MG63 (cell line): ENCODE measurements around the gene GTF2A1L. TPM values are rescaled to one million over a fixed set of nuclear protein-coding genes. Genes with fewer than 3 reads are reported as not detected.
"Not testable (repeated sequence)": the region's sequence is repeated elsewhere in the genome, so short reads cannot be mapped to it uniquely, and the experiment has no call there.

Source experiments
- DNase-seq: peaks from one replicate; pipeline ENCODE4 v3.0.0-alpha.2; 2020
- H3K27me3 ChIP-seq: fragments of 250-450 bp; sonication (Bioruptor Pico); 2 replicates; pipeline ENCODE4 v1.5.1; 2020; ENCODE audit warnings: mild to moderate bottlenecking, moderate library complexity
- H3K36me3 ChIP-seq: fragments of 250-450 bp; sonication (Bioruptor Pico); 2 replicates; pipeline ENCODE4 v1.5.1; 2020; ENCODE audit warnings: mild to moderate bottlenecking, moderate library complexity
- H3K4me3 ChIP-seq: fragments of 250-450 bp; sonication (Bioruptor Pico); 2 replicates; pipeline ENCODE4 v1.5.1; 2020; ENCODE audit warnings: mild to moderate bottlenecking, moderate library complexity
- H3K9me3 ChIP-seq: fragments of 250-450 bp; sonication (Bioruptor Pico); 2 replicates; pipeline ENCODE4 v1.5.1; 2020; ENCODE audit warnings: mild to moderate bottlenecking, moderate library complexity
- total RNA-seq: library from RNA; depleted of rRNA; stranded (reverse); fragments of >200 nt; shearing (Covaris generic); gene quantifications from 2 replicates; pipeline ENCODE4 v1.2.3, GENCODE V29; 2014; ENCODE audit warnings: low replicate concordance

Gene GTF2A1L
- total RNA-seq, 1 experiment from 2014 or later, result not detected

DNA sequence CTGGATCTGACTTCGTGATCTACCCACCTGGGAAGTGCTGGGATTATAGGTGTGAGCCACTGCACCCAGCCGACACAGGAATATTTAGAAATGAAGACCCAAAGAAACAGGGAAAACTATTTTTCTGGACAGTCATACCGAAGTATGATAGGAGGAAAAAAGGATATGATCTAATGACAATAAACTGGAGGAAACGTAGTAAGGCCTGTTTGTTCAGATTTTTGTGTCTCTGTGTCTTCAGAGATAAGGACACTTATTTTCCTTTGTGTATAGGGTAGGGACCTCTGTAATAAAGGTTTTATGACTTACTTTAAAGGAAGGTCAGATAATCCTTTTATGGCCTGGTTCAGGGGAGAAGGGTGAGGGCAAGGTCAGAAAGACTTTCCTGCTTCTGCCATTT lies 55.9 kb downstream of the GTF2A1L start:
- Histone ChIP-seq H3K36me3 (no peaks in the 10 kb centered on the region), H3K27me3 (no peaks in the 10 kb centered on the region), H3K4me3 (no peak overlapping the region), H3K9me3 (no peaks in the 10 kb centered on the region)
- no peak for DNase-seq

DNA sequence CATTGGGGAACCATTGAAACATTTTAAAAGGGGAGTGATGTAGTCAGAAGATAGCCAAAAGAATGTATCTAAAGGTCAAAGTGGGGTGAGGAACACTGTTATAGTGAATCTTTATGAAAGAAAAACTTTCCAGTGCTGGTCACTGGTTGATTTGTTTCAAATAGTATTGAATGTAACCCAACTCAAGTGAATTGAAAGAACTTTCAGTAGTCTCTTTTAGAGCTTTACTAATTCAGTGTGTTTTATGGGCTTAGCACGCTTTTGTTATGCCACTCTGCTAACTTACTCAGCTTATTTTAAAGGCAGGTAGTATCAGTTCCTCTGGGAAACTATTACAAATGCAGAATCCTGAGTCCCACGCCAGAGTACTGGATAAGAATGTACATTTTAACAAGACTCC lies 57.3 kb downstream of the GTF2A1L start:
- H3K27me3 ChIP-seq, result no peaks in the 10 kb centered on the region
- H3K9me3 ChIP-seq, result no peaks in the 10 kb centered on the region
- DNase-seq, result no peak
- H3K36me3 ChIP-seq, result no peaks in the 10 kb centered on the region
- H3K4me3 ChIP-seq, result no peak overlapping the region

DNA sequence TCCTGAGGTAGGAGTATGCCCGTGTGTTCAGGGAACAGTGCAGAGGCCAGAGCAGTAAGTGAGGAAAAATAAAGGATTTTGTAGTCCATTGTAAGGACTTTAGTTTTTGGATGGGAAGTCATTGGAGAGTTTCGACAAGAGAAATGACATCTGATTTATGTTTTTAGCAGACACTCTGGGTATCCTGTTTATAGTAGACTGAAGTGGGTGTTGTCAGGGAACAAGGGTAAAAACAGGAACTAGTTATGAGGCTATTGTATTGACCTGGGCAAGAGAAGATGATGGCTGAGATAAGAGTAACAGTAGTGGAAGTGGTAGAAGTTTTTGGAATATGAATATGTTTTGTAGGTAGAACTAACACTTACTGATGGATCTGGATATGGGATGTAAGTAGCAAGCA lies 59.8 kb downstream of the GTF2A1L start:
- no peaks in the 10 kb centered on the region for H3K36me3 ChIP-seq
- H3K27me3 ChIP-seq, result no peaks in the 10 kb centered on the region
- no peak overlapping the region for H3K4me3 ChIP-seq
- no peak for DNase-seq
- no peaks in the 10 kb centered on the region for H3K9me3 ChIP-seq

DNA sequence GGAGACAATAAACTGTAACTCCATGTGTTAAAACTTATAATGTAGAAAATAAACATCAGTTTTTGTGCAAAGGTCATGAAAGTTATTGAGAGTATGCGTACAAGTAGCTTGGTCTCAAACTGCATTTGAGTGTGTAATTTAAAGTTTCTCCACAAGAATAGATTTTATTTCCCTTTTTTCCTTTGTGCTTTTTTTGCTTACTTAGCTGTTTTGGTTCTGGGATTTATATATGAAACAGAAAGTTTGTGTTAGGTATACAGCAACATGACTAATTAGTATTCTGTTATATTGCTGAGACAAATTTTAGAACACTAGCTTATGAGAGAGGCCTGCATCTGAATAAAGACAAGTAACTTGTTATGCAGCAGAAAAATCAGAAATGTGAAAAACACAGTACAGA lies 67.5 kb downstream of the GTF2A1L start:
- DNase-seq, result no peak
- Histone ChIP-seq H3K36me3 (no peaks in the 10 kb centered on the region), H3K27me3 (0 out of 2 replicates have a peak, but pooled peaks cover 2% of the 10 kb centered on the region), H3K4me3 (no peak overlapping the region), H3K9me3 (no peaks in the 10 kb centered on the region)

DNA sequence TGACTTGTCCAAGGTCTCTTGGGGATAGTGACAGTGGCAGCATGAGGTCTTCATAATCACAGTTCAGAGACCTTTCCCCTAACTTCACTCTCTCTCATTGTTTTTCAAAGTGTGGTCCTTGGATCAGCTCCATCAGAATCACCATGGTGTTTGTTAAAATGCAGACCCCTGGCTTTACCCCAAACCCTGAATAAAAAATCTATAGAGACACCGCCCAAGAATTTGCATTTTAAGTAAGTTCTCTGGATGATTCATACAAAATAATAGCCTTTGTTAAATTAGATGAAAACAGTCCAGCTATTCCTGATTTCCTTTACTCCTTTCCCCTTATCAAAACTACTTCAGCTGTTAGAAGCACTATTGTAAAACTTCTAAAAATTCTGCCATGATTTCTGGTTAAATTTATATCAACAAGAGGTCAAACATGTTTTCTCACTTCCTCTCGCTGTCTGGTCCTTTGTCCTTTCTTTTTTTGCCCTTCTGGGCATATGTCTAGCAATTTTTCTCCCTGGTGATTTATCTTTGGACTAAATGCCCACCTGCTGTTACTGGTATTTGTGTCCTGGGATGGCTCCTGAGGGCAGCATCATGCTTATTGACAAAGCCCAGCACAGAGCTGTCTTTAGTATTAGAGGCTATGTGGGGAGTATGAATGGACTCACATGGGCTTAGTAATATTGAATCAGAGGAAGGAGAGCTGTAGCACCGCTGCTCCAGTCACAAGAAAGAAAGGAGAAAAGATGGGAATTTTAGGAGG lies 74.5 kb downstream of the GTF2A1L start:
- H3K36me3 ChIP-seq, result no peaks in the 10 kb centered on the region
- H3K27me3 ChIP-seq, result no peaks in the 10 kb centered on the region
- no peaks in the 10 kb centered on the region for H3K9me3 ChIP-seq
- no peak overlapping the region for H3K4me3 ChIP-seq
- DNase-seq, result no peak

DNA sequence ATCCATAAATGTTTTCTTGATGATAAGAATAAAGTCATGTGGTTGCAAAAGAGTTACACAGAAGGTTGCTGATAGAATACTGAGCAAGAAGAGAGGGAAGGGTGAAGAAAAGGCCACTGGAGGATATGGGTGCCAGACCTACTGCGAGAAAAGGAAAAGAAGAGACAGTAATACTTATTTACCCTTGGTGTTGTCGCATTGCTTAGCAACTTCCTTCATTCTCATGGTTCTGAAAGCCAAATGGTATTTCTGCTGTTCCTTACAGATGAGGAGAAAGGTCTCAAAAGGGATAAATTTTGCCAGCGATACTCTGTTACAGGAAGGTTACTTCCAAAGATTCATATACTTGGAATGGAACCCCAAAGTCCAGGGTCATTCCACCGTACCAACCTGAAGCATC lies 75.4 kb downstream of the GTF2A1L start:
- Histone ChIP-seq H3K9me3 (no peaks in the 10 kb centered on the region), H3K4me3 (no peak overlapping the region), H3K36me3 (no peaks in the 10 kb centered on the region), H3K27me3 (no peaks in the 10 kb centered on the region)
- no peak for DNase-seq

DNA sequence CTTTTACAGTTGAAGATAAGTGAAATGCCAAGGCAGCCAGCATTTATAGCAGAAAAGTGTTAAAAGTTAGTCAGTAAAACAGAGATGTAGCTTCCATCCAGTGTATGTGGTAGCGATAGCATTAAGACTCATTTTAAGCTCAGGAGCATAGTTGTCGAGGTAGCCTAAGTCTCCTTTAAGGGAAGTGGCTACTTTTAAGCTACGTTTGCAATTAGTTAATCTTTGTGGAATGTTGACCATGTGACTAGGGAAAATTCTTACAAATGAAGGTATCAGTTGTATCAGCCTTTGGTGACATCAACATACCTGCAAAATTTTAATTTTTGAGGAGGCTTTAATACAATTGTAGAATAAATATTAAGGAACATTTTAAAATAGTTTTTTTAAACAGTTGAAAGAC lies 76.0 kb downstream of the GTF2A1L start:
- no peak for DNase-seq
- Histone ChIP-seq H3K36me3 (no peaks in the 10 kb centered on the region), H3K4me3 (no peak overlapping the region), H3K9me3 (no peaks in the 10 kb centered on the region), H3K27me3 (no peaks in the 10 kb centered on the region)

DNA sequence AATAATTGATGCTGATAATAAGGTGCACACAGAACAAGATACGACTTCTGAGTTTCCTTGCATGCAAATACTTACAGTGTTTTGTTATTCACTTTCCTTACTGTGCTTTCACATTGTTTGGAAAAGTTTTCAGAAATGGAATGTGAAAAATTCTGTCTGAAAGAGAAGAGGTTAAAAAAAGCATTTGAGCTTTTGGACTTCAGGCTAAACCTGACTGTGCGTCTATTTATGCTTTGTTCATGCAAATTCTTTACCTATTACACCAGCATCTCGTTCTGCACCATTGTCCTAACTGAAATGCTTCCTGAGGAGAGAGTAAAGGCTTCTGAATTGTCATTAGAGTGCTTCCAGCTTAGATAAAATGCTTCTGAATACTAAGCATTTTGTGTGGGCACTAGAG lies 76.5 kb downstream of the GTF2A1L start:
- no peaks in the 10 kb centered on the region for H3K9me3 ChIP-seq
- no peak for DNase-seq

DNA sequence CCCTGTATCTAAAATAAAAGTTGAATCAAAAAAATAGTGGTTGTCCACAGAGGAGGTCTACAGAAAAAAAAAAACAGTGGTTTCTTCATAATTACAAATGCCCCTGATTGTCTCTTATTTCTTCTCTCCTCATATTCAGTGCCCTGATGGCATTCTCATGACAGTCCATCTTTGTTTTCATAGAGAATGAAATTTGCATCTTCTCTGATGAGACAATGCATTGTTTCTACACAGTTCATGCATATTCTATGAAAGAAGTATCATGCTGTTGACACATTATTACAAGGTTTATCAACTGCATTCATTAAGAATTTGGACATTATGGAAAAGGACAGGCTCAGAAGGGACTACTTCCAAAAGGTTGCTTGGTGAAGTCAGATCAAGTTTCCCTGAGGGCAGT lies 78.3 kb downstream of the GTF2A1L start:
- DNase-seq, result no peak
- no peaks in the 10 kb centered on the region for H3K27me3 ChIP-seq
- H3K36me3 ChIP-seq, result no peaks in the 10 kb centered on the region
- H3K4me3 ChIP-seq, result no peak overlapping the region
- no peaks in the 10 kb centered on the region for H3K9me3 ChIP-seq

More for the DNA sequence above, 76.5 kb downstream of the GTF2A1L start:
- Histone ChIP-seq H3K27me3 (no peaks in the 10 kb centered on the region), H3K4me3 (no peak overlapping the region), H3K36me3 (no peaks in the 10 kb centered on the region)

DNA sequence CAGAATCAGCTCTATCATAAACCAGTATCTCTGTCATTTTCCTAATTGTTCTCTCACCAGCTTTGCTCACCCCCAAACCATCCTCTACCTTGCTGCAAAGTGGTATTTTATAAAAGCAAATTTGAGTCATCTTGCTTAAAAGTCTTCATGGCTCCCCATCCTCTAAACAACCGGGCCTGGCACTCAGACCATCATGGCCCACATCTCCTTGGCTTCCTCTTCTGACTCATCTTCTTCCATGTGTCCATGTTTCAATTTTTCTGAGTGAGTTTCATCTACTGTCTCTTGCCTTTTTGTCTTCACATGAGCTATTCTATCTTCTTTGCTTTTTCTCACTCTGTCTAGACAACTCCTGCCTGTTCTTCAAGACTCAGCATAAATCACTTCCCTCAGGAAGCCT lies 79.2 kb downstream of the GTF2A1L start:
- no peaks in the 10 kb centered on the region for H3K27me3 ChIP-seq
- no peaks in the 10 kb centered on the region for H3K36me3 ChIP-seq
- no peak overlapping the region for H3K4me3 ChIP-seq
- no peak for DNase-seq
- no peaks in the 10 kb centered on the region for H3K9me3 ChIP-seq

DNA sequence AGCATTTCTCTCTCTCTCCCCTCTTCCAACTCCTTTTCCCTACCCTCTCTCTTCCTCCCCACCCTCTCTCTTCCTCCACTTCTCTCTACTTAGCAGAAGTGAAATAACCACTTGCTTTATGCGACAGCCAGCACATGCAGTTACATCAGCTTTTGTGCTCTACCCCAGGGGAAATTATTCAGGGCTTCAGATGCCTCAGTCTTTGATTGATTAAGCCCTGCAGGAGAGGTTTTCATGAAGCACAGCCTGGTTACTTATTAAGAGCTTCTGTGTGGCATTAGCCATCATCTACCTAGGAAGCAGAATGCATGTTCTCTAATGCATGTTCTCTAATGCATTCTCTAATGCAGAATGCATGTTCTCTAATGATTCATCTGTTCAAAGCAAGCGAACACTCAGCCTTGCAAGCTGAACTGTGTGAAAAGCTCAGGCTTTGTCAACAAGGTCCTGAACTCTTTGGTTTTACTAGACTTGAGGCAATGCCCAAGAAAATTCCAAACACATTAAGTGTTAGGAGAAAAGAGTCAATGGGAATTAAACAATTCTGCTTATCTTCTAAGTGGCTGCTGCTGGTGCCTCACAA lies 81.8 kb downstream of the GTF2A1L start:
- Histone ChIP-seq H3K9me3 (no peaks in the 10 kb centered on the region), H3K36me3 (no peaks in the 10 kb centered on the region), H3K4me3 (no peak overlapping the region), H3K27me3 (no peaks in the 10 kb centered on the region)
- DNase-seq, result no peak

DNA sequence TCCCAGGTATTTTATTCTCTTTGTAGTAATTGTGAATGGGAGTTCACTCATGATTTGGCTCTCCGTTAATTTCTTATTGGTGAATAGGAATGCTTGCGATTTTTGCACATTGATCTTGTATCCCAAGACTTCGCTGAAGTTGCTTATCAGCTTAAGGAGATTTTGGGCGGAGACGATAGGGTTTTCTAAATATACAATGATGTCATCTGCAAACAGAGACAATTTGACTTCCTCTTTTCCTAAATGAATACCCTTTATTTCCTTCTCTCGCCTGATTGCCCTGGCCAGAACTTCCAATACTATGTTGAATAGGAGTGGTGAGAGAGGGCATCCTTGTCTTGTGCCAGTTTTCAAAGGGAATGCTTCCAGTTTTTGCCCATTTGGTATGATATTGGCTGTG lies 86.0 kb downstream of the GTF2A1L start:
- not testable (repeated sequence) for DNase-seq, H3K4me3 ChIP-seq, H3K9me3 ChIP-seq, H3K36me3 ChIP-seq, H3K27me3 ChIP-seq

DNA sequence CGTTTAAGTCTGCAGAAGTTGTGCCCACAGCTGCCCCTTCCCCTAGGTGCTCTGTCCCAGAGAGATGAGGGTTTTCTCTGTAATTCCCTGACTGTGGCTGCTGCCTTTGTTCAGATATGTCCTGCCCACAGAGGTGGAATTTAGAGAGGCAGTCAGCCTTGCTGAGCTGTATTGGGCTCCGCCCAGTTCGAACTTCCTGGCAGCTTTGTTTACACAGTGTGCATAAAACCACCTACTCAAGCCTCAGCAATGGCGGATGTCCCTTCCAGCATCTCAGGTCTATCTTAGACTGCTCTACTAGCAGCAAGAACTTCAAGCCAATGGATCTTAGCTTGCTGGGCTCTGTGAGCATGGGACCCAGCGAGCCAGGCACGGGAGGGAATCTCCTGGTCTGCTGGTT lies 89.8 kb downstream of the GTF2A1L start:
- no peaks in the 10 kb centered on the region for H3K36me3 ChIP-seq
- no peaks in the 10 kb centered on the region for H3K27me3 ChIP-seq
- no peak overlapping the region for H3K4me3 ChIP-seq
- DNase-seq, result no peak
- H3K9me3 ChIP-seq, result no peaks in the 10 kb centered on the region

DNA sequence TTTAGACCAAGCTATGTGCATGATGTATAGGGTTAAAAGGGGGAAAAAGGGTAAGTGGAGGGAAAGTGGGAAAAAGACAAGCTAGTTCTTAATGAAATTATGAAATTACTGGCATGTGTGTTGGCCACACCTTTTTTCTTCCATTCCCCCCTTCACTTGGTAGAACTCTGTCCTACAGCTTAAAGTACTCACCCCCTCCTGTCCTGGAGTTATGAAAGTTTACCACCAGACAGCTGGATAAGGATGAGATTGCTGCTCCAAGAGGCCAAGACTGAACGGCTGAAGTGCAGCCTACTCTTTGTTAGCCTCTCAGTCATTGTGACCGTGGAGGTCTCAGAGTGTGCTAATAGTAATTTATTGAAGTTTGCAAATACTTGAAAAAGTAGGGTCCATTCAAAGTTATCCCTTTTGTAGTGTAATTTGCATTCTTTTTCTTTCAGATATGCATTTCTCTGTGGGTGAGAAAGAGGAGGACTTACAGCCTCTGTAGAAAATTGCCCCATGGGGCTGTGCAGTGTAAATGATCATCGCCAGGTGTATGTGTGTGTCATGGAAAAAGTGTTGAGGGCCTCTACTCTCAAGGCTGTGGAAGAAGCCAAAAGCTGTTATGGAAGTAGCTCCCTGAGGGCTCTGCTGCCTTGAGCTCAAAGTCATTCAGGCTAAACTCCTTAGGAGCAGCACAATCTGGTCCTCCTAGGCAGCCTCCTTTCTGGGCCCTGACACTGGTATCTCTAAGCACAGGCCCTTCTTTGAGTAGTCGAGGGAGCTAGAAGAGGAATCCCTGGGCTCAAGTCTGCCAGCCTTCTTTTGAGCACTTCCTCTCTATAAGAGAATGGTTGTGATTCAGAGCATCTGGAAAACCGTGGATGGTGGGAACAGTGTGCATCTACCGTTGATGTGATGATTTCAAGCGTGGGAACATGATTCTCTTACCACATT lies 91.7 kb downstream of the GTF2A1L start:
- no peak for DNase-seq
- Histone ChIP-seq H3K4me3 (no peak overlapping the region), H3K27me3 (no peaks in the 10 kb centered on the region), H3K9me3 (no peaks in the 10 kb centered on the region), H3K36me3 (no peaks in the 10 kb centered on the region)

DNA sequence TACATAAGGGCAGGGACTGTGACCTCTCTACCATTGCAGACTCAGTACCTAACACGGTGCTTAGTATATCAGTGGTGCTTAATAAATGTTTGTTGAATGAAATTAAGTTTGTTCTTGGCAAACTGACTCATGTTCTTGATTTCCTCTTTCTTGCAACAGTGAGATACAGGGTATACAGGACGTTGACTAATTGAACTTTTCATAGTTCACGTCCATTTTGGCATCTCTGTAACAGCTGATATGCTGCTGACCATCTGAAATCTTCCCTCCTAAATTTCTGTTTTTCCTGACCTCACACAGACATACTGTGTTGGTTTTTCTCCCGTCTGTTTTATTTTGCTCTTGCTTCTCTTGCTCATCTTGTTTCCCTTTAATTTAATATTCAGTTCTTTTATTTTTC lies 93.7 kb downstream of the GTF2A1L start:
- Histone ChIP-seq H3K27me3 (no peaks in the 10 kb centered on the region), H3K36me3 (no peaks in the 10 kb centered on the region)
- DNase-seq, result no peak

DNA sequence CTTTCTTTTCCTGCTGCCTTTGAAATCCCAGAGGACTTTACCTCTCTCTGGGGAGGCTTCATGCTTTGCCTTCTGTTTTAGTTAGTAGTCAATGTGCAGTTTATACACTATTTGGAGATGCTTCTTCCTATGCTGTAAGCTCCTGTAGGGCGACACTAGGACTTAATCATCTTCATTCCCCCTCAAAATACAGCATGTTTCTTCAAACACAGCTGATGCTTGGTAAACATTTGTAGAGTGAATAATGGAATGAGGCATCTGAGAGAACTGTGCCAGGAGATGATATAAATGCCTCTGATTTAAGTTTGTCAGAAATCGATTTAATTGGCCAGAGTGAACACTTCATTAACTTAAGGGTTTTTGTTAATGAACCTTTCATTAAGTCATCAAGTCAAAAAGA lies 94.5 kb downstream of the GTF2A1L start:
- Histone ChIP-seq H3K4me3 (no peak overlapping the region), H3K36me3 (no peaks in the 10 kb centered on the region), H3K9me3 (no peaks in the 10 kb centered on the region), H3K27me3 (no peaks in the 10 kb centered on the region)
- no peak for DNase-seq

More for the DNA sequence above, 93.7 kb downstream of the GTF2A1L start:
- no peak overlapping the region for H3K4me3 ChIP-seq
- no peaks in the 10 kb centered on the region for H3K9me3 ChIP-seq

DNA sequence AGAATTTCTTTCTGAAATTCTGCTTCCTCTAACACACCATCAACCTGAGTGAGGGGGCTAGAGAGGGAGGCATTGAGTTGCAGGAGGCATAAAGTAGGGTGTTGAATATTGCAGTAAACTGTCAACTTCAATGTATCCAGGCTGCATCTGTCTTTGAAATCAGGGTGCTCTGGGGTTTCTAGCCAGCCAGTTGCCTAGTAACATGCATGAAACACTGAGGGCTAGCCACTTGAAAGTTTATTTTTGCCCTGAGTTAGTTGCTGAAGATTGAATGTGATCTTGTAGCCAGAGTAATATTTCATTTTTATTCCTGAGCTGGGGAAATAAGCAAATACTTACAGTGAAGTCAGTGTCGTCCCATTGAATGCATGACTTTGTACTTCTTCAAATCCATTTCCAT lies 96.0 kb downstream of the GTF2A1L start:
- Histone ChIP-seq H3K9me3 (no peaks in the 10 kb centered on the region), H3K36me3 (no peaks in the 10 kb centered on the region), H3K4me3 (no peak overlapping the region), H3K27me3 (no peaks in the 10 kb centered on the region)
- DNase-seq, result no peak
